HG03442 (cell line): ENCODE measurements around the gene OPCML.

Source experiments
- ATAC-seq: cut with Tn5 transposase; IDR thresholded peaks from one replicate; pipeline ENCODE4 v1.9.1; 2021; ENCODE audit warnings: mild to moderate bottlenecking, moderate library complexity; ENCODE audit not compliant: unreplicated experiment

Gene OPCML

DNA sequence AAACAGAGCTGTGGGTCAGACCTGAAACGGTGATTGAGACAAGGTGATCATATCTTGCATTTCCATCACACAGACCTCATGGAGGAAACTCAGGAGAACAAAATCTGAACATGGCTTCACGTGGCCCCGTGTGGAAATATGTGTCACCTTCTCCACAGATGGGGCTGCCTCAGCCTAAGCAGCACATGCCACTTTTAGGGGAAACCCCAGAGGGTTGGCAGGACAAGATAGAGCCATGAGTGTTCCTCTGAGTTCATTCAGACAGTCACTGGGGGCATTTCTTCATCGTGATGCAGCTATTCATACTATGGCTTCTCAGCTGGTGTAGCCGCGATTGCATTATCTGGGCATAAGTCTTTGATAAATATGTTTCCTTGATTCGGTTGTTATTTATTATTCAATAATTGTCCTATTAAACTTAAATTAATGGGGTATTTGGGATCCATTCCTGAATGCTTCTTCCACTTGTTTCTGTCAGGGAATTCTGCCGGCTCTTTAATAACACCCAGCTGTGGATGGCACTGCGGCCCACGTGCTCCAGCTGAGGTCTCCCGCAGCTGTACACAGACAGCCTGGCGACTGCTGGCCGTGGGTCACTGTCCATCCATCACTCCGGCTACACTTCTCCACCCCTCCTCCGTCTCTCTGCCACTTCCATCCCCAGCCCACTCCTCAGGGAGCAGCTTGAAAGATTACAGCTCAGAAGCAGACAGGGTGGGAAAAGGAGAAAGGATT, 485.1 kb downstream of the OPCML start:
- ATAC-seq: no peak

DNA sequence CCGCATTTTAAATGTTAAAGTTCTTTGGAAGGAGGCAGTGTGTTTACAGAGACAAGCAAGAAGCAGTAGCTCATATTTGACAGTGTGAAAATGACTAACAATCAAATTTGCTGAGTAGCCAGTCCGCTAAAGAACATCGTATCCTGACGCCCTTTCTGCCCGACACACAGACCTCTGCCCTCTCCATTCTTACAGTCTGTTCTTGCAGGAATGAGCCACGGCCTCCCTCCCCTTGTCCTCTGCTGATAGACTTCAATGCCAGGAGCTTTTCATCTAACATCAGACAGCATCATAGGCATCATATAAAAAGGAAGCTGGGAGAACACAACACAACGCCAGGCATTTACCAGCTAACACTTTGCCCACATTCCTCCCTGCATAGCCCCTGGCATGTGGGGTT, 486.0 kb downstream of the OPCML start:
- ATAC-seq: no peak

DNA sequence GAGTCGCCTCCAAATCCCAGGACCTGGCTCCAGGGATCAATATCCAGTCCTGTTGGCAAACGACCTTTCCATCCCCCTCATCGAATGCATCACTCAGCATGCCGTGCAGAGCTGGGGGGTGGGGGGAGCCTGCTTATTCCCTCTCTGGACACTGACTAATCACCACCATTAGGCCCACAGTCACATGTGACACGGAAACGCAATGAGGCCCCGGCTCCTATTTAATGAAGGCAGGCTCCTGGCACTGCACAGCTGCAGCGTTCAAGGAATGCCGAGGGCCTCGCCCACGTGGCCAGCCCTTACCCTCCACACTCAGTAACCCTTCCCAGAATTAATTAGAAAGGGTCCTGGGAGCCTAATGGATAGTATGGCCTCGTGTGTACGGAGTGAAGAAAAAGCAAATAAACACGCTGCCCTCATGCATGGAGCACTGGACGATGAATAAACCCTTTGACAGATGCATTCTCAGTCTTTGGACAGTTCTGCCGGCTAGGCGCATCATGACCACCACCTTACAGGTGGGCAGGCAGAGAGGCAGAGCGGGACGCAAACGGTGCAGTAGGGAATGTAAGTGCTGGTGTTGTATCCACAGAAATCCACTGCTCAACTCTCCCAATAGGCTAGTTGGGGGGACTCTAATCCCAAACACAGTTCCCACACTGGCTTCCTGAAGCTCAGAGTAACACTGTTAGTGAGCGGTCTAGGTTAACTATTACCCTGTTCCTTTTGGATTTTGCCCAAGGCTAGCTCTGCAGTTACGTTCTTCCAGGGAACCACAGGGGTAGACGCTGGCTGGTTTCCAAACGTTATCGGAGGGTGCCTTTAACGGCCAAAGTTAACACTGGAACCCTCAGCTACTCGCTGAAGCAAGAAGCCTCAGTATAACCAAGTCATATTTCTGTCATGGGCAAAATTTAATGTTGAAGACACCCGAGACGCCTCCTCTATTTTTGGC, 490.1 kb downstream of the OPCML start:
- ATAC-seq: no peak

DNA sequence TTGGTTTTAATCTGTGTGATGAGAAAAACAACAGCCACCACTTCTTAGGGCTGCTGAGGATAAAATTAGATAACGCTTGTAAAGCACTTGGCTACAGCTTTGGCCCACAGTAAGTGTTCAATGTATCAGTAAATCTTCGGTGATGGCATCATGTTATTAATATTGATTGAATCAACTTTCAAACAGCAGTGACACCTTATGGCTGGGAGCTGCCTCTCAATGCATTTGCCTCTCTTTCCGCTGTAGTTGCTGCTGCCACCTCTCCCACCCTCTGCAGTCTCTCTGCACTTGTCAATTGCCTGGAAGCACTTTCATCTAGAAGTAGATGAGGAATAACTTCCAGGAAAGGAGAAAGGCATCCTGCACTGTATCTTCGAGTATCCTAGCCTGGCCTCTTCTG, 491.1 kb downstream of the OPCML start:
- ATAC-seq: no peak

DNA sequence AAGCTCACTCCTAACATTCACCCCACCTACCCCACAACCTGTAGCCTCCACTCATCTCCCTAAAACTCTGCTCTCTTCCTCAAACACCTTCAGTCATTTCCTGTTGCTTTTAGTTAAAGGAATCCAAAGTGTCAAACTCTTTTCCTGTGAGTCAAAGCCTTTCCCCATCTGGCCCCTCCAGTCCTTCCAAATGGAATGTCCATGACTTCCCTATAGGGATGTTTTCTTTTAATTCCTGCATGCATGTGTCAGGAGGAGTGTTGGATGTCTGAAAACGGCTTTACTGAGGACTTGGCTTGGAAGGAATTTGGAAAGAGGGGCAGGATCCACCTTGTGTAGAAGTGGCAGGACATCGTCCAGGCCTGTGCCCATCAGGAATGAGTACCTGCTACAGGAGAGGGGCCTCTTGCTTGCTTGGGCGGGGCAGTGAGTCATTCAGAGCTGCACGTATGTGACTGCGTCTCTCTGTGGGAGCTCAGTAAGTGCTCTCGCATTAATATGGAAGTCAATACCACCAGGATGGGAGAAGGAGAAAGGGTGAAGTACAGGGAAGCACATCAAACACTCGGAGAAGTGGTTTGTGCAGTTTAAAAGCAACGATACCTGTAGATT, 491.9 kb downstream of the OPCML start:
- ATAC-seq: no peak

DNA sequence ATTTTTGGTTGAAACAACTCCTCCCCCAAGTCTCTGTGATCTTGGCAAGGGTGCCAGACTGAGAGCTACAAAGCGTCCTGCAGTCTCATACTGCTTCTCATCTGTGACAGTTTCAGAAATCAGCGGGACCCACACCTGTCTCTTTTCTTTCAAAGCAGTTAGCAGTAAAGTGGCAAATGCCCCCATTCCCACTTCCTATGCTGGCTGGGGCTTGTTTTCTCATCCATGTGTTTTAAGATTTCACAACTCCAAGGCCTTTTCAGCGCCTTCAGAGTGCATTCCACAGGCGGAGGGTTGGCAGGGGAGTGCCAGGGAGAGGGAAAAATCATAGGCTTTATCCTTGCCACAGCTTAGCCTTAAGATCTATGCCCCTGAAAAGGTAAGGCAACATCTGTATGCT, 493.5 kb downstream of the OPCML start:
- ATAC-seq: no peak

DNA sequence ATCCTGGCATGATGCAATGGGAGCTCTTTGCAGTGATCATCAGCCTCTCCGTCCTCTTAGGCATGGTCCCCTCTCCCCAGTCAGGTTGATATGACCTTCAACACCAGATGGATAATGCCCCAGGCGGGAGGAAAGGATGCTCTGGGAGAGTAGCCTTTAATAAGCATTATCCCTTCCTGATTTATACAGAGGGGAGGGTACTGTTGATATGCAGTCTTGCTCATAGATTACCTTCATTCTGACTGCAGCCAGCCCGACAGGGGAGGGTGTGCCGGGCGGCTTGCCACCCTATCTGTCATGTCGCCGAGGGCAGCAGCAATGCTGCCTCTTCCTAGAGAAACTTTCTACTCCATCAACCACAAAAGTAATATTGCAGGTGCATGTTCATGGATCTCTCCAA, 497.4 kb downstream of the OPCML start:
- ATAC-seq: no peak

DNA sequence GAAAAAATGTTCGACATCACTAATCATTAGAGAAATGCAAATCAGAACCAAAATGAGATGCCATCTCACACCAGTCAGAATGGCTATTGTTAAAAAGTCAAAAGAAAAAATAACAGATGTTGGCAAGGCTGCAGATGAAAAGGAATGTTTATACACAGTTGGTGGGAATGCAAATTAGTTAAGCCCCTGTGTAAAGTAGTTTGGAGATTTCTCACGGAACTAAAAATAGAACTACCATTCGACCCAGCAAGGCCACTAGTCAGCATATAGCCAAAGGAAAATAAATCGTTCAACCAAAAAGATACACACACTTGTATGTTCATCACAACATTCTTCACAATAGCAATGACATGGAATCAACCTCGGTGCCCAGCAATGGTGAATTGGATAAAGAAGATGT, 503.2 kb downstream of the OPCML start:
- ATAC-seq: no peak

DNA sequence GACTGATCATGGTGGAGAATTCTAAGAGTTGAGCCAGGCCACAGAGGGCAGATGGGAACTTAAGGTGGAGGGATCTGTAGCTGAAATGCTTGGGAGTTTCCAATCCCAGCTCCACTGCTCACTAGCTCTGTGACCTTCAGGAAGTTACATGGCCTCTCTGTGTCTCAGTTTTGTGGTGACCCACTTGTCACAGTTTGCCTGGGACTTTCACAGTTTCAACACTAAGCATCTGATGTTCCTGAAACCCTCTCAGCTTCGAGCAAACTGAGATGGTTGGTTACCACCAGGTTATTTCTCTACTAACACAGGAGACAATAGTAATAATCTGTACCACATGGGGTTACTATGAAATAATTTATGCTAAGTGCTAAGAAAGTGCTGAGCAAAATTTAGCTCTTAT, 505.3 kb downstream of the OPCML start:
- no peak for ATAC-seq

DNA sequence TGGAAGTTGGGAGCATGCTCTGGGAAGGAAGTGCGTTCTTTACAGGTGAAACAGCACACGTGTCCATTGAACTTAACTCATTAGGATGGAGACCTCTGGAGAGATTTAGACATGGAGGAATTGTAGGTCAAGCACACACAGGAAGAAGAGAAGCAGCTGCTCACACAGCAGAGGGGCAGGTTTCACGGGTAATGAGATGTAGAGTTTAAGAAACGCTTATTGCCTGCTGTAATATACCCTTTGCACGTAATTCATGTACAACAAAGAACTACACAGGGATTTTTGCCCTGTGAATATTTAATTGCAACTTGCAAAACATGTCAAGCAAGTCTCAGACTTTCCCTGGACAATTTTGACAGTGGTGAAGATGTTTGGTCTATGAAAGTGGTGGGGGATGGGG, 508.0 kb downstream of the OPCML start:
- no peak for ATAC-seq

DNA sequence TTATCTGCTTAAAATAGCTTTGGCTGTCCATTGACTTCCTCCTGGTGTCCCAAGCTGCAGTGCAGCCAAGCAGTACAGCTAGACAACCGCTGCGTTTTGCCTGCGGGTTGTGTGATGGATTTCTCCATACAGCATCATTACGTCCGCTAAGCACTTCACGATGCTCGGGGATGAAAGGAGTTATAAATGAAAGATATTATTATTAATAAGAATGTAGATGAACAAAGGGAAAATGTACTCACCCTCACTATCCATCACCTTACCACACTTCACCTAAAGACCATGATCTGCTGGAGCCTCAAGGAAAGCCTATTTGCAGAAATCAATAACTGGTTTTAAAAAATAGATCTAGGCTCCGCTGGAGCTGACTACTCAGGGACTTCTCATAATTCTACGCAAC, 509.1 kb downstream of the OPCML start:
- no peak for ATAC-seq

DNA sequence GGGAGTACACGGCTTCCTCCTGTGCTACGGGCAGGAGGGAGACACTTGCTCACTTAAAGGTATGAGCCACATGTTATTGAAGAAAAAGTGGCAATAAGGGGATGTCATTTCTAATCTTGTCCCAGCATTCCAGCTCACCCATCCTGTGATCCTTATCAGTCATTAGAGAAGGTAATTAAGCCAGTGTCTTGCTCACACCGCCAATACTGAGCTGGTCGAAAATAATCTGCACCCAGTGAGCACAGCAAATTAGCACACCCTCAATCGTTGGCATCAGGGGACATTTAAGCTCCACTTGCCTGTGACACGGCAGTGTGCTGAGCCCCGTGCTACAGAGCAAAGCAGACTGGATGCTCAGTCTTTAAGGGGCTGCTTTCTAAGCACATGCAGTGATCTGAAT, 510.7 kb downstream of the OPCML start:
- no peak for ATAC-seq

DNA sequence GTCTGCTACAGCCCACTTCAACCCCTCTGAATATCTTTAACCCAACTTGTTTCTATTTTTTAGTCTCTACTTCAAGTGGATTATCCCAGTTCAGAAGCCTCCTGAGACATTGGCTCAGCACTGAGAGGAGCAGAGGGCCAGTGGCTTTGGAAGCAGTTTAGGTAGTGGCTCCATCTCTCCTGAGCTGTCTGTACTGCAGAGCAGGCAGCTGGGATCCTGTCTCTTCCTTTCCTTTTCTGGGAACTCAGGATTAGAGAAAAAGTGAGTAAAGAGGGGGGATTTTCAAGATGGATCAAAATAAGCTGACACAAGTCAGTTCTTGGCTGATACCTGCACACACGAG, 512.0 kb downstream of the OPCML start:
- no peak for ATAC-seq

DNA sequence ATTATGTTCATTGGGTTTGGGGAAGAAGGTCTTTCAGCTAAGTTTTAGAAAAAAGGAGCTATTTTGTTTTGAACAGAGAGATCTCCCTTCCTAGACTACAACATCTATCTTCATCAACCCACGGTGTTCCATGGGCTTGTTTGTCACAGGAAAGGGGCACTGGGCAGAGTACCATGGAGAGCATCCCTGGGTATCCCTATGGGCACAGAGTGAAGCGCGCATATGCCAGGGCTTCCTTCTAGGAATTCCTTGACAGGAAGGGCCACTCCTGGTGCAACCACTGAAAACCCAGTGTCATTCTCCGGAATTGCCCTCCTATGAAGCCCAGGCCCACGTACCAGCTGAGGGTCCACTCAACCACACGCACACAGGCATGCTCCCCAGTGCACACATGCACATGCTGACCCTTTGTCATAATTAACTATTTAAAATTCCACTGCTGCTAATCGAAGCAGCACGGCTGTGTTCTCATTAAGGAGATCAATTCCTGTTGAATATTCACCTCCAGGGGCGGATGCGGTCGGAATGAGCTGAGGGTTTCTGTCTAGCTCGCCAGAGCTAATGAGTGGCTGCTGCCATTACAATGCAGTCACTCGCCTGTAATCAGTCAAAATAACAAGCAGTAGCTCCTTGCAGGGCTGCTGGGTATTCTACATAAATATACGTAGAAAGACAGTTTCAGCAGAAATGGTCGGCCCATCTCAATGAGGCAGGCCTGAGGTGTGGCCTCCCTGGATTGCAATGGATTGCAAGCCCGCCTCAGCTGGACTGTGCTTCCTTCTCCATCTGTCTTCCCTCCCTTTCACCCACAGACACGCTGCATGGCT, 512.5 kb downstream of the OPCML start:
- ATAC-seq: no peak

DNA sequence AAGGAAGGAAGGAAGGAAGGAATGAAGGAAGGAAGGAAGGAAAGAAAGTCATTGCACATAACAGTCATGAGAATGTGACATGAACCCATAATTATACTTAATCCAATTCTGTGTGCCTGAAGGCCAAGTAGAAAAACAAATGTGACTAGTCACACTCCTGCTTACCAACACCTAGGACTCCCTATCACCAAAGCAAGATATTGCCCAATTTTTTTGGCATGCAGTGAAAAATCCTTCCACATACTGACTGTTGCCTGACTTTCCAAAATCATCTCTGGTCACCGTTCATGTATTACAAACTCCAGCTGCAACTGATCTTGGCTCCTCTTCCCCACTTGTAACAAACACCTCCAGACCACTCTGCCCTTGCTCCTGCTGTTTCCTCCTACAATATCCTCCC, 516.8 kb downstream of the OPCML start:
- no peak for ATAC-seq

DNA sequence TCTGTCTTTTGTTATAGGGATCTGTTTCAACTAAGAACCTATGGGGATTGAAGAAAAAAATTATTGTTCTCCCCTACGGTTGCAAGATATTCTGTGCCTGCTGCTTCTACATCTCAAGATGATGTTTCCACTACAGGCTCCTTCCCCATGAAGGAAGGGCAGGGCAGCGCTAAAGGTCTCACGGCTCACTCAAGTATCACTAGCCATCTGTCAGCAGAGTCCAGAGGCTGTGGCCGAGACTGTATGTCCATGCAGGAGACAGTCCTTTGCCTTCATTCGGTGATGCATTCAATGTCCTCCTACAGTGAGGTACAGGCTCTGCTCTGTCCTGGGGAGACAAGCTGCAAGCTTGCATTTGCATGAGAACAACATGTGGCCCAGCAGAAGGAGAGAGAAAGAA, 518.0 kb downstream of the OPCML start:
- ATAC-seq: no peak

DNA sequence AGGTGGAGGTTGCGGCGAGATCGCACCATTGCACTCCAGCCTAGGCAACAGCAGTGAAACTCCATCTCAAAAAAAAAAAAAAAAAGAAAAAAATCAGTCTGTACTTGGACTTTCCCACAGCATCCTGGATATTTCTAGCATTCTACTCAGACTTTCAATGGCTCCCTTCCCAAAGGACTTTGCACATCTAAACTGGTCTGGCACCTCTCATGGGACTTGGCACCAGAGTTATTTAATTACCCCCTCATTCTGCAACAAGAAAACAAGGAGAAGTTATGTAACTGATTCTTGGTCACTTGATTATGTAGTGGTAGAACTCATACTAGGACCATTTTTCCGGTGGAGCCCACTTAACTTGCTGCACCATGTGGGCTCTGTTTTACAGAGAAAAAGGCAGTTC, 519.5 kb downstream of the OPCML start:
- no peak for ATAC-seq

DNA sequence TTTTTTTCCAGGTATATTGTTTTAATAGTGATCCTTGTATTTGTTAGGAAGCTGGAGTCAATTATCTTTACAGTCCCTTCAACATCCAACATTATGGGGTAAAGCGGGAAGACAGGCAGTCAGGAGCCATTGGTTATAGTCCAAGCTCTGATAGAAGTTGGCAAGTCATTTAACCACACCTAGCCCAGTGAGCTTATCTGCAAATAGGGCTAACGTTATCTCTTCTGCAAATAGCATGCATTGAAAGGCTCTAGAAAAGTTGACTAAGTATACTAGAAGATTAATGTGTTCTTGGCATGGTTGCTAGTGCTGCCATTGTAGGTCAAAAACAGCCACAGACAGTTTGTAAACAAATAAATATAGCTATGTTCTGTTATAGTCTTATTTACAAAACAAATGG, 520.7 kb downstream of the OPCML start:
- ATAC-seq: no peak

DNA sequence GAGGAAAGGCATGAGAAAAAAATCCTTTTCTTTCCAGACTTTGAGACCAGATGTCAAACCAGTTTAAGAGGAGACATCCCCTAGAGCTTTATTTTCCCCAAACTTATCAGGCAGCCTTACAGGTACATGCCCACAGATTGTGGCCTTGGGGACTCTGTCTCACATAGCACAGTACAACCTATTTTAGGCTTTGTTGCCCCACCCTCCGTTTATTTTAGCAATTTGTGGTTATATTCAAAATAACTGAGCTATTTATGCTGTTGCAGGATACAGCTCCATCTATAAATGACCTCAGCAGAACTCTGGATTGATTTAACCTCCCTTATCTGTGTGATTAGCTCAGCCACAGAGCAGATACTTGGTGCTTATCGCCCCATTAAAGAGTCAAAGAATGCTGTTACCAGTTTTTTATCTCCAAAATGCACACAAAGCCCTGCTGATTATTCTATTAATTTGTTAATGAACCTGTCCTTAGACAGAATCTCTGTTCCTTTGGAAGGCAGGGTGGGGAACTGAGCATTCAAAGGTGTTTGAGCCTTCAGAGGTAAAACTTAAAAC, 525.2 kb downstream of the OPCML start:
- no peak for ATAC-seq

DNA sequence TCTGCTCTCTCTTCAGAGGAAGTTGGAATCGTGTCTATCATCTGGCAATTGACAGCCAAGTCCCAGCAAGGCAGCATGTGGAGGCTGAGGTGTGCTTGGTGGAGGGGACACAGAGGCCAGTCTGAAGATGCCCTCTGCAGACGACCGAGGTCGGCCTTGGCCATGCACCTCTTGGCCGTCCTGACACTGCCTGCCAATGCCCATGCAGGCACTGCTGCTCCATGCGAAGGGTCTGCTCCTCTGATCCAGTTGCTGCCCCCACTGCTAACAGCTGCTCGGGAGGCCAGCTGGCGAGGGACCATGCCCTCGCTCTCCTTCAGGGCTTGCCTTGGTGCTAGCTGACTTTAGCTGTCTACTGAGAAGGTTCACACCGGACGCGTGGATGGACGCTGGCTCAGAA, 527.9 kb downstream of the OPCML start:
- no peak for ATAC-seq

DNA sequence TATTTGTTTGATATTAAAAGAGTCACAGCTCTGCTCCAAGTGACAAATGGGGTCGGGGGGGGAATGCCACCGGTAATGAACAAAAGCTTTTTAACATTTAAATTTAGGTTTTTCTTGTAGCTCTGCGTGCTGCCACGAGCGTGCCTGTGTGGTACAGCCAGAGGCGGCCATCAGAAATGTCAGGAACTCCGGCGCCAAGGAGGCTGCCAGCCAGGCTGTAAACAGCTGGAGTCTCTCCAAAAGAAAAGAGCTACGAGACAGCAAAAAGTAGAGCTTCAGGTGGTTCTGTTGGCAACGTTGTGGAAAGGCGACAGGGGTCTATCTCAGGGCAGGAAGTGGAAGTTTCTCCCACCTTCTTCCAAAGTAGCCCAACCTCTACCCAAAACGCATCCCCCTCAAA, 532.8 kb downstream of the OPCML start:
- ATAC-seq: no peak
